ENCODE data around the gene IL2RA. TPM values are rescaled to one million over a fixed set of nuclear protein-coding genes. Genes with fewer than 3 reads are reported as not detected.

IL2RA gene
- total RNA-seq, 1 experiment from 2014 or later, result not detected

DNA sequence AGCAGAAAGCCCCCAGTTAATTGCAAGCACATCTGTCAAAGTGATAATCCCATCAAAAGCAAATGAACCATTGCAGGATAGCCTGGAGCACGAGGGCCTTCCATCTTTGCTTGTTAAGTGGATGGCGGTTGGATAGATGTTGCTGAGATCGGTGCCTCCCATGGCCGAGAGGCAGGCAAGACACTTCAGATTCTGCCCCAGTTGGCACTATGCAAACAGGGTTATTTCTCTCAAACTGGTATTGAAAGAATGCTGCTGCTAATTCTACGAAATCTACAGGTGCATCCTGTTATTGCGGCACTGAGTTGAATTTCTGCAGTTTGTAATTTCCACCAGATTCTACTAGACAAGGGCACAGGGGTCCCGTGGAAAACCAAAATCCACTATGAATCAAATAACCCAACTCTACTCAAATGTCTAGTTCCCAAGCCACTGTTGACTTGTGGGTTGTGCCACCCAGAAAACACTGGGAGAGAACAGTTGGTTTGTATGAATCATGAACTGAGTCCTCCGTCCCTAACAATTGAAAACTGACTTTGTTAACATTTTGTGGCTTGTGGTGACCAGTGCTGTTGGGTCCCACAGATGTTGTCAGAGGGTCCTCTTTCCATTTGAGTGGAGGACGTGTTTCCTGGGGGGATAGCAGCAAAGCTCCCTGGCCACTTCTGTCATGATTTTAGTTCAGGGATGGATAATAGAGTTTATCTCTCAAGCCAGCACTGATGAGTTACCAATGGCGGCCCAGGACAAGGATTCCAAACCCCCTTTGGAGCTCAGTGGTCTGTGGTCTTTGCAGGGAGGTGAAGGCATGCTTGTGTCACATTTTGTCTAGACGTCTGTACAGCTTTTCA lies 7.1 kb upstream of the IL2RA start:
- Mint-ChIP-seq H3K9me3 (peaks cover 0 to 3% of the 10 kb centered on the region in 2 experiments; a peak in 3 of 5 replicates), H3K4me1 (peaks cover 4 to 6% of the 10 kb centered on the region in 2 experiments), H3K27ac (no peak overlapping the region), H3K36me3 (ENCODE audit: insufficient read depth in 1 of 3, low read depth in 3 of 3) (no peaks in the 10 kb centered on the region), H3K27me3 (ENCODE audit: low read depth) (peaks cover 2% of the 10 kb centered on the region; the same call in 1 of the 2 replicates), H3K4me3 (no peak overlapping the region)
- Histone ChIP-seq H2AFZ (ENCODE audit: low read length) (no peak overlapping the region), H4K8ac (replicated peaks; ENCODE audit: insufficient read length, low read depth, low read length) (no peak overlapping the region), H3K4me1 (ENCODE audit: insufficient read depth, low read length) (no peaks in the 10 kb centered on the region), H3K9me3 (ENCODE audit: control insufficient read depth, low read depth, low read length) (no peaks in the 10 kb centered on the region), H3K56ac (ENCODE audit: insufficient read length, low read depth, low read length) (no peak overlapping the region), H2BK120ac (ENCODE audit: low read depth, low read length, poor library complexity, severe bottlenecking) (no peak overlapping the region), H4K20me1 (ENCODE audit: control insufficient read depth, insufficient read depth, insufficient read length) (no peaks in the 10 kb centered on the region), H3K23me2 (ENCODE audit: insufficient read length, low read depth, low read length, poor library complexity, severe bottlenecking) (no peaks in the 10 kb centered on the region), H2AK5ac (ENCODE audit: insufficient read length, low read length) (no peak overlapping the region), H3K79me1 (ENCODE audit: insufficient read depth, low read depth, low read length, poor library complexity, severe bottlenecking) (no peaks in the 10 kb centered on the region), H3T11ph (ENCODE audit: low read length) (no peak overlapping the region), H3K18ac (ENCODE audit: insufficient read length, low read depth, low read length) (no peak overlapping the region), H2BK12ac (ENCODE audit: insufficient read length, low read depth, low read length) (no peak overlapping the region), H3K4me2 (ENCODE audit: insufficient read depth, insufficient read length, low read length) (no peak overlapping the region), H3K79me2 (ENCODE audit: insufficient read depth, low read length) (no peaks in the 10 kb centered on the region), H3K14ac (ENCODE audit: insufficient read depth, low read length) (no peak overlapping the region), H3K27ac (ENCODE audit: insufficient read length, low read depth, low read length) (no peak overlapping the region), H2BK20ac (ENCODE audit: low read depth, low read length, poor library complexity, severe bottlenecking) (no peak overlapping the region), H4K5ac (ENCODE audit: insufficient read length, low read depth, low read length) (no peak overlapping the region), H3K9ac (ENCODE audit: extremely low read depth, insufficient read length, low read length) (no peak overlapping the region), H3K4ac (ENCODE audit: low read depth, low read length) (no peak overlapping the region), H3K23ac (ENCODE audit: insufficient read length, low read depth, low read length) (no peak overlapping the region), H2BK5ac (ENCODE audit: insufficient read length, low read length) (no peak overlapping the region), H4K91ac (ENCODE audit: insufficient read length, low read depth, low read length) (no peak overlapping the region), H2BK15ac (ENCODE audit: low read depth, low read length) (no peak overlapping the region), H3K27me3 (ENCODE audit: insufficient read depth, low read length) (no peaks in the 10 kb centered on the region; the same call in none of the 2 replicates)
- no peak for TF ChIP-seq CTCF (conservative IDR thresholded peaks at IDR 0.05)
- WGBS (ENCODE audit: extremely low coverage, insufficient read length, low lambda C conversion rate), result no CpG with 5 or more reads among the region's 11 CpGs
- no peak for DNase-seq

Measured in H9 (cell line).